GM12878 (cell line): ENCODE data around the gene FOXK2. TPM values are rescaled to one million over a fixed set of nuclear protein-coding genes. Genes with fewer than 3 reads are reported as not detected.

ENCODE experiments used
- BCLAF1 ChIP-seq: fragments of 450-650 bp; IDR thresholded peaks from 2 replicates; pipeline ENCODE4 v1.6.1; 2017; ENCODE audit warnings: antibody characterized with exemption, mild to moderate bottlenecking, moderate library complexity
- CREB1 ChIP-seq: IDR thresholded peaks from 2 replicates; pipeline ENCODE4 v1.6.1; 2012; ENCODE audit warnings: low read depth, mild to moderate bottlenecking, inconsistent platforms
- EED ChIP-seq: sonication (generic); IDR thresholded peaks from 2 replicates; pipeline ENCODE4 v1.6.1; 2016; ENCODE audit warnings: antibody characterized with exemption, low read depth
- ESRRA ChIP-seq: IDR thresholded peaks from 2 replicates; pipeline ENCODE4 v1.6.1; 2012; ENCODE audit warnings: mild to moderate bottlenecking, low read length, improper control_type of control experiment
- EZH2 ChIP-seq: IDR thresholded peaks from 2 replicates; pipeline ENCODE4 v1.6.1; 2012; ENCODE audit warnings: low read depth, mild to moderate bottlenecking, control low read depth, inconsistent platforms, low read length, borderline replicate concordance; ENCODE audit not compliant: control insufficient read depth
- HDGF ChIP-seq: fragments of 450-650 bp; IDR thresholded peaks from 2 replicates; pipeline ENCODE4 v1.6.1; 2016; ENCODE audit warnings: antibody characterized with exemption
- IKZF1 ChIP-seq: fragments of 450-650 bp; conservative IDR thresholded peaks from 2 replicates; pipeline ENCODE4 v1.6.1; 2017; ENCODE audit warnings: antibody characterized with exemption, mild to moderate bottlenecking
- NFYB ChIP-seq: IDR thresholded peaks from 2 replicates; pipeline ENCODE4 v1.6.1; 2011; ENCODE audit warnings: low read depth, mild to moderate bottlenecking, low read length, improper control_type of control experiment, moderate library complexity; ENCODE audit not compliant: insufficient read depth
- PBX3 ChIP-seq: IDR thresholded peaks from 2 replicates; pipeline ENCODE4 v1.6.1; 2011; ENCODE audit warnings: mild to moderate bottlenecking, low read depth, low read length, moderate library complexity; ENCODE audit not compliant: insufficient replicate concordance
- TCF7 ChIP-seq: IDR thresholded peaks from 2 replicates; pipeline ENCODE4 v1.6.1; 2014; ENCODE audit warnings: antibody characterized with exemption, borderline replicate concordance
- YY1 ChIP-seq: IDR thresholded peaks from 2 replicates; pipeline ENCODE4 v1.6.1; 2011; ENCODE audit warnings: low read depth, mild to moderate bottlenecking, low read length
- ZZZ3 ChIP-seq: IDR thresholded peaks from 2 replicates; pipeline ENCODE4 v1.6.1; 2011; ENCODE audit warnings: low read depth; ENCODE audit not compliant: control insufficient read depth, insufficient read length
- polyA plus RNA-seq, 11 experiments: library from polyadenylated mRNA; depleted of rRNA in 4 of 11; unstranded in 6 of 11; stranded (reverse) in 5 of 11; fragments of >200 nt; fragmentation: Nextera tagmentation in 4 of 11; fragmentation: Illumina TruSeq in 1 of 11; extraction: Ambion mirVana in 4 of 11; extraction: Trizol in 1 of 11; gene quantifications; 1 replicate in 1 of 11; 2 replicates in 10 of 11; pipeline versions ENCODE4 v1.2.1 to v1.2.3, GENCODE V29; 2011 to 2016; ENCODE audit warnings: inconsistent platforms in 2 of 11, missing spikeins in 2 of 11, low read depth in 1 of 11
- total RNA-seq, 4 experiments: library from RNA; depleted of rRNA in 3 of 4; stranded (reverse); fragments of >200 nt in 3 of 4; fragmentation: Illumina TruSeq in 1 of 4; extraction: Trizol in 1 of 4; gene quantifications; 2 replicates each; pipeline versions ENCODE4 v1.2.1 to v1.2.3, GENCODE V29; 2013 to 2021
- TF ChIP-seq, protein P1 (sequence below): IDR thresholded peaks from 2 replicates; pipeline ENCODE4 v1.6.1; 2012; ENCODE audit warnings: mild to moderate bottlenecking, low read depth, low read length
- TF ChIP-seq, protein P2 (sequence below): fragments of 450-650 bp; IDR thresholded peaks from 2 replicates; pipeline ENCODE4 v1.6.1; 2017; ENCODE audit warnings: mild to moderate bottlenecking, moderate library complexity
- TF ChIP-seq, protein P3 (sequence below): IDR thresholded peaks from 2 replicates; pipeline ENCODE4 v1.6.1; 2011; ENCODE audit warnings: low read depth, low read length, improper control_type of control experiment, borderline replicate concordance

The FOXK2 gene
- total and polyA plus RNA-seq, 10 of the 15 experiments (the other 5 are each of a cell fraction or from before 2014, with no cell fraction given): 2.4 to 56.8 (median 34.4) TPM

GRCh38 chr17:82518826-82519810, at the start of gene FOXK2 (continued):
- TF ChIP-seq, protein P1, sequence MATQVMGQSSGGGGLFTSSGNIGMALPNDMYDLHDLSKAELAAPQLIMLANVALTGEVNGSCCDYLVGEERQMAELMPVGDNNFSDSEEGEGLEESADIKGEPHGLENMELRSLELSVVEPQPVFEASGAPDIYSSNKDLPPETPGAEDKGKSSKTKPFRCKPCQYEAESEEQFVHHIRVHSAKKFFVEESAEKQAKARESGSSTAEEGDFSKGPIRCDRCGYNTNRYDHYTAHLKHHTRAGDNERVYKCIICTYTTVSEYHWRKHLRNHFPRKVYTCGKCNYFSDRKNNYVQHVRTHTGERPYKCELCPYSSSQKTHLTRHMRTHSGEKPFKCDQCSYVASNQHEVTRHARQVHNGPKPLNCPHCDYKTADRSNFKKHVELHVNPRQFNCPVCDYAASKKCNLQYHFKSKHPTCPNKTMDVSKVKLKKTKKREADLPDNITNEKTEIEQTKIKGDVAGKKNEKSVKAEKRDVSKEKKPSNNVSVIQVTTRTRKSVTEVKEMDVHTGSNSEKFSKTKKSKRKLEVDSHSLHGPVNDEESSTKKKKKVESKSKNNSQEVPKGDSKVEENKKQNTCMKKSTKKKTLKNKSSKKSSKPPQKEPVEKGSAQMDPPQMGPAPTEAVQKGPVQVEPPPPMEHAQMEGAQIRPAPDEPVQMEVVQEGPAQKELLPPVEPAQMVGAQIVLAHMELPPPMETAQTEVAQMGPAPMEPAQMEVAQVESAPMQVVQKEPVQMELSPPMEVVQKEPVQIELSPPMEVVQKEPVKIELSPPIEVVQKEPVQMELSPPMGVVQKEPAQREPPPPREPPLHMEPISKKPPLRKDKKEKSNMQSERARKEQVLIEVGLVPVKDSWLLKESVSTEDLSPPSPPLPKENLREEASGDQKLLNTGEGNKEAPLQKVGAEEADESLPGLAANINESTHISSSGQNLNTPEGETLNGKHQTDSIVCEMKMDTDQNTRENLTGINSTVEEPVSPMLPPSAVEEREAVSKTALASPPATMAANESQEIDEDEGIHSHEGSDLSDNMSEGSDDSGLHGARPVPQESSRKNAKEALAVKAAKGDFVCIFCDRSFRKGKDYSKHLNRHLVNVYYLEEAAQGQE: no peak
- TF ChIP-seq PBX3: peak; percentile 94
- TF ChIP-seq, protein P2, sequence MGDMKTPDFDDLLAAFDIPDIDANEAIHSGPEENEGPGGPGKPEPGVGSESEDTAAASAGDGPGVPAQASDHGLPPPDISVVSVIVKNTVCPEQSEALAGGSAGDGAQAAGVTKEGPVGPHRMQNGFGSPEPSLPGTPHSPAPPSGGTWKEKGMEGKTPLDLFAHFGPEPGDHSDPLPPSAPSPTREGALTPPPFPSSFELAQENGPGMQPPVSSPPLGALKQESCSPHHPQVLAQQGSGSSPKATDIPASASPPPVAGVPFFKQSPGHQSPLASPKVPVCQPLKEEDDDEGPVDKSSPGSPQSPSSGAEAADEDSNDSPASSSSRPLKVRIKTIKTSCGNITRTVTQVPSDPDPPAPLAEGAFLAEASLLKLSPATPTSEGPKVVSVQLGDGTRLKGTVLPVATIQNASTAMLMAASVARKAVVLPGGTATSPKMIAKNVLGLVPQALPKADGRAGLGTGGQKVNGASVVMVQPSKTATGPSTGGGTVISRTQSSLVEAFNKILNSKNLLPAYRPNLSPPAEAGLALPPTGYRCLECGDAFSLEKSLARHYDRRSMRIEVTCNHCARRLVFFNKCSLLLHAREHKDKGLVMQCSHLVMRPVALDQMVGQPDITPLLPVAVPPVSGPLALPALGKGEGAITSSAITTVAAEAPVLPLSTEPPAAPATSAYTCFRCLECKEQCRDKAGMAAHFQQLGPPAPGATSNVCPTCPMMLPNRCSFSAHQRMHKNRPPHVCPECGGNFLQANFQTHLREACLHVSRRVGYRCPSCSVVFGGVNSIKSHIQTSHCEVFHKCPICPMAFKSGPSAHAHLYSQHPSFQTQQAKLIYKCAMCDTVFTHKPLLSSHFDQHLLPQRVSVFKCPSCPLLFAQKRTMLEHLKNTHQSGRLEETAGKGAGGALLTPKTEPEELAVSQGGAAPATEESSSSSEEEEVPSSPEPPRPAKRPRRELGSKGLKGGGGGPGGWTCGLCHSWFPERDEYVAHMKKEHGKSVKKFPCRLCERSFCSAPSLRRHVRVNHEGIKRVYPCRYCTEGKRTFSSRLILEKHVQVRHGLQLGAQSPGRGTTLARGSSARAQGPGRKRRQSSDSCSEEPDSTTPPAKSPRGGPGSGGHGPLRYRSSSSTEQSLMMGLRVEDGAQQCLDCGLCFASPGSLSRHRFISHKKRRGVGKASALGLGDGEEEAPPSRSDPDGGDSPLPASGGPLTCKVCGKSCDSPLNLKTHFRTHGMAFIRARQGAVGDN: peak; percentile 92
- TF ChIP-seq NFYB: peak; percentile 84
- TF ChIP-seq EED: no peak
- no peak for TF ChIP-seq ZZZ3
- TF ChIP-seq TCF7: no peak
- TF ChIP-seq HDGF: no peak
- no peak for TF ChIP-seq EZH2
- TF ChIP-seq, protein P3, sequence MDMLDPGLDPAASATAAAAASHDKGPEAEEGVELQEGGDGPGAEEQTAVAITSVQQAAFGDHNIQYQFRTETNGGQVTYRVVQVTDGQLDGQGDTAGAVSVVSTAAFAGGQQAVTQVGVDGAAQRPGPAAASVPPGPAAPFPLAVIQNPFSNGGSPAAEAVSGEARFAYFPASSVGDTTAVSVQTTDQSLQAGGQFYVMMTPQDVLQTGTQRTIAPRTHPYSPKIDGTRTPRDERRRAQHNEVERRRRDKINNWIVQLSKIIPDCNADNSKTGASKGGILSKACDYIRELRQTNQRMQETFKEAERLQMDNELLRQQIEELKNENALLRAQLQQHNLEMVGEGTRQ: no peak
- TF ChIP-seq YY1: peak; percentile 84
- TF ChIP-seq IKZF1: peak; percentile 94
- TF ChIP-seq CREB1: peak; percentile 80
- no peak for TF ChIP-seq BCLAF1
- peak; percentile 83; the same call in 1 of the 2 replicates for TF ChIP-seq ESRRA
